GM13976 (cell line): ENCODE results near the gene NIPA2.

ENCODE experiments used
- DNase-seq: peaks from one replicate; pipeline ENCODE4 v3.0.0; 2012; ENCODE audit warnings: low spot score
- CTCF ChIP-seq: IDR thresholded peaks from 2 replicates; pipeline ENCODE4 v1.5.1; 2012; ENCODE audit warnings: borderline replicate concordance, mild to moderate bottlenecking; ENCODE audit not compliant: insufficient read depth; ENCODE audit errors: extremely low read depth, missing control alignments, control extremely low read depth
- in situ Hi-C: fragments of 300-500 bp; cut with MboI; formaldehyde crosslinking; loops from one replicate; pipeline ENCODE4 v1.12.0; 2022; ENCODE audit warnings: low sequenced_read_pairs, mixed read lengths, inconsistent platforms; ENCODE audit not compliant: unreplicated experiment

Gene NIPA2

GRCh38 chr15:22913646-22914380, 75.3 kb downstream of the NIPA2 start:
- in situ Hi-C loops: no loop called here
- no peak for TF ChIP-seq CTCF
- DNase-seq: no peak

- no peak for DNase-seq
- in situ Hi-C loops: no loop called here
- TF ChIP-seq CTCF: no peak
Observed at GRCh38 chr15:22915866-22916515, 77.5 kb downstream of the NIPA2 start.

DNA sequence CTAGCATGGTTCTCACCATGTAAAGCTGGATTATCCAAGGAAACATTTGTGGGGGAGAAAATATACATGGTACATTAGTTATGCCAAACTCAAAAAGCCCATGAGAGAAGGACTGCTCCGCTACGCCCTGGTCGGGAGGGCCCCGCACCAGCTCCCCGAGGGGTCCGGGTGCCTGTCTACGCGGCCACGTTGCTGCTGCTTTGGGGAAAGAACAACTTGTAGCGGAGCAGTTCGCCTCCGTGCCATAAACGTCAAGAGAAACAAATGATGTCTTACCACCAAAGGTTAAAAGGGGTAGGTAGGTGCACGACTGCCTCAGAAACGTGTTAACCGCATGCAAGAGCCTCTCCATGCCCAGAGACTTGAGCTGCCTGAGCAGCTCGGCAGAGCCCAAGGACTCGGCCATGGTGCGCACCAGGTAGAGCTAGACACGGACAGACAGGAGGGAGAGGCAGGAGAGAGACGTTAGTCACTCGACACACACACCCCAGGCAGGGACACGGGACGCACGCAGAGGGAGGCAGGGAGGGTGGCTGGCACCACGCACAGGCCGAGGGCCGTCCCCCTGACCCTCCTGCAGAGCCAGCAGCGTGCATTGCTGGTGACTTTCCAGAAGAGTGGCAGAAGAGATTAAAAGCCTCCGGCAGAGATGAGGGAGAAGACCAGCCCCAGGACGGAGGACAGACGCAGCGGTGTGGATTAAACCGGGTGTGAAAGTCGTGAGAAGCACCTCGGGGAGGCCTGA, 78.3 kb downstream of the NIPA2 start:
- DNase-seq: no peak
- in situ Hi-C loops: no loop called here
- no peak for TF ChIP-seq CTCF

GRCh38 chr15:22917556-22917955, 79.1 kb downstream of the NIPA2 start:
- no peak for TF ChIP-seq CTCF
- in situ Hi-C loops: no loop called here
- no peak for DNase-seq
